ENCODE measurements around the gene KCNMA1. TPM values are rescaled to one million over a fixed set of nuclear protein-coding genes. Genes with fewer than 3 reads are reported as not detected.
A peak's percentile ranks its signal among the peaks of the same experiment; 100 is the strongest.

The KCNMA1 gene
- total RNA-seq, 1 donor from 2014 or later = 87.6 TPM

GRCh38 chr10:77514870-77515269 lies 122.7 kb downstream of the KCNMA1 start:
- Mint-ChIP-seq H3K9me3 (ENCODE audit: low read depth) (no peaks in the 10 kb centered on the region), H3K27ac (ENCODE audit: unreplicated experiment) (peak overlapping the region; percentile 89), H3K36me3 (ENCODE audit: low read depth) (peaks cover 2% of the 10 kb centered on the region), H3K4me1 (ENCODE audit: low read depth) (peaks cover 51% of the 10 kb centered on the region), H3K27me3 (ENCODE audit: low read depth) (no peaks in the 10 kb centered on the region), H3K4me3 (ENCODE audit: unreplicated experiment) (no peak overlapping the region)
- no peak for TF ChIP-seq CTCF (IDR thresholded peaks at IDR 0.05)
- no peak for DNase-seq (ENCODE audit: low spot score)

- H3K27ac Mint-ChIP-seq (ENCODE audit: unreplicated experiment) = peak overlapping the region; percentile 89
- peaks cover 51% of the 10 kb centered on the region for H3K4me1 Mint-ChIP-seq (ENCODE audit: low read depth)
- no peaks in the 10 kb centered on the region for H3K36me3 Mint-ChIP-seq (ENCODE audit: low read depth)
- H3K9me3 Mint-ChIP-seq (ENCODE audit: low read depth) = no peaks in the 10 kb centered on the region
- no peaks in the 10 kb centered on the region for H3K27me3 Mint-ChIP-seq (ENCODE audit: low read depth)
- H3K4me3 Mint-ChIP-seq (ENCODE audit: unreplicated experiment) = no peak overlapping the region
- no peak for DNase-seq (ENCODE audit: low spot score)
- TF ChIP-seq CTCF (IDR thresholded peaks at IDR 0.05) = no peak
Observed at GRCh38 chr10:77513781-77514331, 123.8 kb downstream of the KCNMA1 start.

GRCh38 chr10:77513220-77513619 lies 124.4 kb downstream of the KCNMA1 start:
- peaks cover 50% of the 10 kb centered on the region for H3K4me1 Mint-ChIP-seq (ENCODE audit: low read depth)
- peak overlapping the region; percentile 89 for H3K27ac Mint-ChIP-seq (ENCODE audit: unreplicated experiment)
- no peak for TF ChIP-seq CTCF (IDR thresholded peaks at IDR 0.05)
- peak overlapping the region; percentile 38 for H3K4me3 Mint-ChIP-seq (ENCODE audit: unreplicated experiment)
- H3K27me3 Mint-ChIP-seq (ENCODE audit: low read depth) = no peaks in the 10 kb centered on the region
- no peaks in the 10 kb centered on the region for H3K9me3 Mint-ChIP-seq (ENCODE audit: low read depth)
- H3K36me3 Mint-ChIP-seq (ENCODE audit: low read depth) = no peaks in the 10 kb centered on the region
- DNase-seq (ENCODE audit: low spot score) = no peak

- no peak for TF ChIP-seq CTCF (IDR thresholded peaks at IDR 0.05)
- H3K36me3 Mint-ChIP-seq (ENCODE audit: low read depth) = no peaks in the 10 kb centered on the region
- peaks cover 55% of the 10 kb centered on the region for H3K4me1 Mint-ChIP-seq (ENCODE audit: low read depth)
- H3K27ac Mint-ChIP-seq (ENCODE audit: unreplicated experiment) = peak overlapping the region; percentile 51
- DNase-seq (ENCODE audit: low spot score) = no peak
- H3K4me3 Mint-ChIP-seq (ENCODE audit: unreplicated experiment) = no peak overlapping the region
- H3K9me3 Mint-ChIP-seq (ENCODE audit: low read depth) = no peaks in the 10 kb centered on the region
- H3K27me3 Mint-ChIP-seq (ENCODE audit: low read depth) = no peaks in the 10 kb centered on the region
Observed at GRCh38 chr10:77512219-77512578, 125.4 kb downstream of the KCNMA1 start.

GRCh38 chr10:77511498-77512218 lies 126.0 kb downstream of the KCNMA1 start:
- no peak for DNase-seq (ENCODE audit: low spot score)
- Mint-ChIP-seq H3K36me3 (ENCODE audit: low read depth) (no peaks in the 10 kb centered on the region), H3K4me3 (ENCODE audit: unreplicated experiment) (no peak overlapping the region), H3K27me3 (ENCODE audit: low read depth) (no peaks in the 10 kb centered on the region), H3K9me3 (ENCODE audit: low read depth) (no peaks in the 10 kb centered on the region), H3K4me1 (ENCODE audit: low read depth) (peaks cover 60% of the 10 kb centered on the region), H3K27ac (ENCODE audit: unreplicated experiment) (peak overlapping the region; percentile 65)
- TF ChIP-seq CTCF (IDR thresholded peaks at IDR 0.05) = no peak

Data from chondrocyte (in vitro differentiated cells).